ENCODE data around the gene JTB.

DNA sequence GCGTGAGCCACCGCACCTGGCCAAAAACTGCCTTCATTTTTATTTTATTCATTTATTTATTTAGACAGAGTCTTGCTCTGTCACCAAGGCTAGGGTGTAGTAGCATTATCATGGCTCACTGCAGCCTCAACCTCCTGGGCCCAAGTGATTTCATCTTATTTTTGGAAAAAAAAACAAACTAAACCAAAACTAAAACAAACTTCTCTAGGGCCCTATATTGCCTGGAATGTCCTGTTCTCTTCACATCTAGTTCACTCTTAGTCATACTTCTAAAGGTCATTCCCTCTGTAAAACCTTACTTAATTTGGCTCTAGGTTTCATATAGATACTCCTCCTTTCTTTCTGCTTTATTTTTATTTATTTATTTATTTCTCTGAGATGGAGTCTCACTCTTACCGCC is 28.7 kb upstream of the JTB start:
- TF ChIP-seq, protein P1, sequence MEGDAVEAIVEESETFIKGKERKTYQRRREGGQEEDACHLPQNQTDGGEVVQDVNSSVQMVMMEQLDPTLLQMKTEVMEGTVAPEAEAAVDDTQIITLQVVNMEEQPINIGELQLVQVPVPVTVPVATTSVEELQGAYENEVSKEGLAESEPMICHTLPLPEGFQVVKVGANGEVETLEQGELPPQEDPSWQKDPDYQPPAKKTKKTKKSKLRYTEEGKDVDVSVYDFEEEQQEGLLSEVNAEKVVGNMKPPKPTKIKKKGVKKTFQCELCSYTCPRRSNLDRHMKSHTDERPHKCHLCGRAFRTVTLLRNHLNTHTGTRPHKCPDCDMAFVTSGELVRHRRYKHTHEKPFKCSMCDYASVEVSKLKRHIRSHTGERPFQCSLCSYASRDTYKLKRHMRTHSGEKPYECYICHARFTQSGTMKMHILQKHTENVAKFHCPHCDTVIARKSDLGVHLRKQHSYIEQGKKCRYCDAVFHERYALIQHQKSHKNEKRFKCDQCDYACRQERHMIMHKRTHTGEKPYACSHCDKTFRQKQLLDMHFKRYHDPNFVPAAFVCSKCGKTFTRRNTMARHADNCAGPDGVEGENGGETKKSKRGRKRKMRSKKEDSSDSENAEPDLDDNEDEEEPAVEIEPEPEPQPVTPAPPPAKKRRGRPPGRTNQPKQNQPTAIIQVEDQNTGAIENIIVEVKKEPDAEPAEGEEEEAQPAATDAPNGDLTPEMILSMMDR (IDR thresholded peaks at IDR 0.05): no peak
- TF ChIP-seq POLR2A (IDR thresholded peaks at IDR 0.05): no peak

Measured in esophagus squamous epithelium (tissue), 4 donors.